OCI-LY1 (cell line): ENCODE data around the gene HCN4.

Source experiments
- H2AFZ ChIP-seq: fragments of 200-600 bp; sonication (generic), shearing (Covaris generic); 2 replicates; pipeline ENCODE4 v1.6.0; 2014; ENCODE audit warnings: antibody characterized with exemption, mild to moderate bottlenecking, low read length
- H3F3A ChIP-seq: fragments of 200-600 bp; sonication (generic), shearing (Covaris generic); 2 replicates; pipeline ENCODE4 v1.6.0; 2014; ENCODE audit warnings: mild to moderate bottlenecking, antibody characterized with exemption, low read length, moderate library complexity; ENCODE audit not compliant: insufficient read depth
- H3K27ac ChIP-seq: fragments of 200-600 bp; sonication (generic); 2 replicates; pipeline ENCODE4 v1.5.1; 2014; ENCODE audit warnings: low read length, mixed run types, mild to moderate bottlenecking, low read depth; ENCODE audit not compliant: poor library complexity, severe bottlenecking
- H3K27me3 ChIP-seq: fragments of 200-600 bp; sonication (generic); 2 replicates; pipeline ENCODE4 v1.6.0; 2014; ENCODE audit warnings: antibody characterized with exemption, mild to moderate bottlenecking, low read length, moderate library complexity; ENCODE audit not compliant: insufficient read depth
- H3K36me3 ChIP-seq: fragments of 200-600 bp; sonication (generic); 2 replicates; pipeline ENCODE4 v1.6.1; 2014; ENCODE audit warnings: mild to moderate bottlenecking, antibody characterized with exemption, low read length, moderate library complexity, mixed read lengths; ENCODE audit not compliant: insufficient read depth
- H3K4me1 ChIP-seq: fragments of 200-600 bp; sonication (generic); 2 replicates; pipeline ENCODE4 v1.5.1; 2014; ENCODE audit warnings: mild to moderate bottlenecking, low read length, moderate library complexity; ENCODE audit not compliant: insufficient read depth, severe bottlenecking
- H3K4me2 ChIP-seq: fragments of 200-600 bp; sonication (generic), shearing (Covaris generic); 2 replicates; pipeline ENCODE4 v1.6.1; 2014; ENCODE audit warnings: low read length
- H3K4me3 ChIP-seq: fragments of 200-600 bp; sonication (generic); 2 replicates; pipeline ENCODE4 v1.5.1; 2014; ENCODE audit warnings: low read length, low read depth, mild to moderate bottlenecking, mixed read lengths; ENCODE audit not compliant: poor library complexity, severe bottlenecking
- H3K79me2 ChIP-seq: fragments of 200-600 bp; shearing (Covaris generic); 2 replicates; pipeline ENCODE4 v1.6.1; 2016; ENCODE audit warnings: mixed run types, low read length, mixed read lengths; ENCODE audit not compliant: insufficient read depth
- H3K9ac ChIP-seq: fragments of 200-600 bp; sonication (generic), shearing (Covaris generic); 2 replicates; pipeline ENCODE4 v1.6.1; 2014; ENCODE audit warnings: mild to moderate bottlenecking, low read length, mixed read lengths
- H3K9me2 ChIP-seq: fragments of 200-600 bp; sonication (generic), shearing (Covaris generic); 2 replicates; pipeline ENCODE4 v1.6.1; 2014; ENCODE audit warnings: low read depth, mild to moderate bottlenecking, low read length, mixed read lengths
- H3K9me3 ChIP-seq: fragments of 200-600 bp; shearing (Covaris generic); 2 replicates; pipeline ENCODE4 v1.6.1; 2014; ENCODE audit warnings: low read length, mixed read lengths
- H4K20me1 ChIP-seq: fragments of 200-600 bp; sonication (generic), shearing (Covaris generic); 2 replicates; pipeline ENCODE4 v1.6.0; 2016; ENCODE audit warnings: mild to moderate bottlenecking, low read length; ENCODE audit not compliant: insufficient read depth
- CTCF ChIP-seq: fragments of 200-600 bp; sonication (generic), shearing (Covaris generic); IDR thresholded peaks from 2 replicates; pipeline ENCODE4 v1.5.1; 2017; ENCODE audit warnings: mild to moderate bottlenecking, antibody characterized with exemption, low read length, moderate library complexity, mixed read lengths
- EZH2 ChIP-seq: fragments of 200-600 bp; sonication (generic), shearing (Covaris generic); IDR thresholded peaks from 2 replicates; pipeline ENCODE4 v1.8.0; 2017; ENCODE audit warnings: borderline replicate concordance, mixed run types, mild to moderate bottlenecking, antibody characterized with exemption, low read length, moderate library complexity, mixed read lengths

Gene HCN4

GRCh38 chr15:73293773-73294172, 75.0 kb downstream of the HCN4 start:
- Histone ChIP-seq H3K36me3 (no peaks in the 10 kb centered on the region), H3K27me3 (no peaks in the 10 kb centered on the region), H3K9me3 (no peaks in the 10 kb centered on the region), H3K4me3 (no peak overlapping the region), H2AFZ (no peak overlapping the region), H3K4me1 (no peaks in the 10 kb centered on the region), H3K79me2 (no peaks in the 10 kb centered on the region), H3F3A (no peaks in the 10 kb centered on the region), H3K9ac (no peak overlapping the region), H3K4me2 (no peak overlapping the region), H4K20me1 (no peaks in the 10 kb centered on the region), H3K9me2 (no peaks in the 10 kb centered on the region), H3K27ac (no peak overlapping the region)
- no peak for TF ChIP-seq EZH2
- TF ChIP-seq CTCF: no peak

GRCh38 chr15:73291441-73291840, 77.3 kb downstream of the HCN4 start:
- Histone ChIP-seq H2AFZ (no peak overlapping the region), H3K4me1 (no peaks in the 10 kb centered on the region), H3K4me2 (no peak overlapping the region), H3K79me2 (no peaks in the 10 kb centered on the region), H3K9me3 (no peaks in the 10 kb centered on the region), H3F3A (no peaks in the 10 kb centered on the region), H3K27me3 (no peaks in the 10 kb centered on the region), H3K27ac (no peak overlapping the region), H3K9ac (no peak overlapping the region), H4K20me1 (no peaks in the 10 kb centered on the region), H3K36me3 (no peaks in the 10 kb centered on the region), H3K9me2 (no peaks in the 10 kb centered on the region), H3K4me3 (no peak overlapping the region)
- TF ChIP-seq CTCF (no peak), EZH2 (no peak)

GRCh38 chr15:73287019-73287418, 81.7 kb downstream of the HCN4 start:
- Histone ChIP-seq H3K9me2 (no peaks in the 10 kb centered on the region), H2AFZ (no peak overlapping the region), H3K4me1 (no peaks in the 10 kb centered on the region), H3K9ac (no peak overlapping the region), H3K4me3 (no peak overlapping the region), H3K79me2 (no peaks in the 10 kb centered on the region), H3K9me3 (no peaks in the 10 kb centered on the region), H4K20me1 (no peaks in the 10 kb centered on the region), H3K36me3 (no peaks in the 10 kb centered on the region), H3K4me2 (no peak overlapping the region), H3F3A (no peaks in the 10 kb centered on the region), H3K27ac (no peak overlapping the region), H3K27me3 (no peaks in the 10 kb centered on the region)
- TF ChIP-seq EZH2 (no peak), CTCF (no peak)
